HEK293T (cell line): ENCODE measurements around the gene NINL.
A peak's percentile ranks its signal among the peaks of the same experiment; 100 is the strongest.

ENCODE experiments used
- CTCF ChIA-PET: fragments of 350-600 bp; formaldehyde crosslinking; extraction: SDS; loops from one replicate; lab custom pipeline; 2021; ENCODE audit warnings: antibody characterized with exemption, inconsistent platforms; lab: Yijun Ruan, JAX
- POLR2A ChIA-PET: fragments of 350-600 bp; formaldehyde crosslinking; extraction: SDS; loops from one replicate; lab custom pipeline; 2020; ENCODE audit warnings: antibody characterized with exemption, inconsistent platforms; lab: Yijun Ruan, JAX
- DNase-seq: peaks from one replicate; pipeline ENCODE4 v3.0.0; 2012; ENCODE audit warnings: mixed read lengths; ENCODE audit errors: extremely low spot score
- ARNT ChIP-seq: fragments of 450-650 bp; IDR thresholded peaks from 2 replicates; pipeline ENCODE4 v1.6.1; 2017; ENCODE audit warnings: mild to moderate bottlenecking
- BHLHE40 ChIP-seq: fragments of 450-650 bp; IDR thresholded peaks from 2 replicates; pipeline ENCODE4 v1.6.1; 2016; ENCODE audit warnings: mild to moderate bottlenecking, moderate library complexity, borderline replicate concordance
- CTBP1 ChIP-seq: fragments of 450-650 bp; IDR thresholded peaks from 2 replicates; pipeline ENCODE4 v1.6.1; 2016; ENCODE audit warnings: borderline replicate concordance
- ELF4 ChIP-seq: fragments of 450-650 bp; IDR thresholded peaks from 2 replicates; pipeline ENCODE4 v1.6.1; 2017; ENCODE audit warnings: antibody characterized with exemption
- FOXA1 ChIP-seq: fragments of 450-650 bp; IDR thresholded peaks from 2 replicates; pipeline ENCODE4 v1.6.1; 2016; ENCODE audit warnings: mild to moderate bottlenecking
- FOXK2 ChIP-seq: fragments of 450-650 bp; IDR thresholded peaks from 2 replicates; pipeline ENCODE4 v1.6.1; 2016; ENCODE audit warnings: mild to moderate bottlenecking
- FOXM1 ChIP-seq: fragments of 450-650 bp; IDR thresholded peaks from 2 replicates; pipeline ENCODE4 v1.6.1; 2017; ENCODE audit warnings: mild to moderate bottlenecking, borderline replicate concordance
- HDGF ChIP-seq: fragments of 450-650 bp; IDR thresholded peaks from 2 replicates; pipeline ENCODE4 v1.6.1; 2017; ENCODE audit warnings: antibody characterized with exemption, borderline replicate concordance
- L3MBTL2 ChIP-seq: fragments of 450-650 bp; conservative IDR thresholded peaks from 2 replicates; pipeline ENCODE4 v1.6.1; 2016; ENCODE audit warnings: mild to moderate bottlenecking
- LEF1 ChIP-seq: fragments of 450-650 bp; IDR thresholded peaks from 2 replicates; pipeline ENCODE4 v1.6.1; 2017; ENCODE audit warnings: mild to moderate bottlenecking, borderline replicate concordance
- NFRKB ChIP-seq: fragments of 450-650 bp; IDR thresholded peaks from 2 replicates; pipeline ENCODE4 v1.6.1; 2016; ENCODE audit warnings: mild to moderate bottlenecking, moderate library complexity
- SP1 ChIP-seq: fragments of 450-650 bp; IDR thresholded peaks from 2 replicates; pipeline ENCODE4 v1.6.1; 2017
- SUZ12 ChIP-seq: fragments of 450-650 bp; IDR thresholded peaks from 2 replicates; pipeline ENCODE4 v1.6.1; 2016; ENCODE audit warnings: mild to moderate bottlenecking
- TARDBP ChIP-seq: fragments of 450-650 bp; IDR thresholded peaks from 2 replicates; pipeline ENCODE4 v1.6.1; 2016
- ZNF384 ChIP-seq: fragments of 450-650 bp; IDR thresholded peaks from 2 replicates; pipeline ENCODE4 v1.6.1; 2016
- TF ChIP-seq, protein P1 (sequence below): fragments of 450-650 bp; IDR thresholded peaks from 2 replicates; pipeline ENCODE4 v1.6.1; 2016

The NINL gene

GRCh38 chr20:25623736-25624499 is 38.6 kb upstream of the NINL start, which contains the start of gene NANP:
NANP (minus strand) TSS chr20:25624014; CDS start chr20:25623948, 66 bp downstream.
- TF ChIP-seq ELF4 = peak; percentile 68; the same call in 1 of the 2 replicates
- TF ChIP-seq FOXK2 = no peak
- peak; percentile 95 for TF ChIP-seq L3MBTL2
- peak; percentile 12; the same call in 1 of the 2 replicates for TF ChIP-seq LEF1
- TF ChIP-seq NFRKB = peak; percentile 45; the same call in 1 of the 2 replicates
- ChIA-PET POLR2A (interaction anchor here (1.5 kb wide), 1 partner anchor 39 kb away, joined by 6 read pairs; no protein-coding TSS in a partner anchor), CTCF (no interaction called here)
- peak; percentile 97 for DNase-seq

GRCh38 chr20:25623225-25623735 is 37.9 kb upstream of the NINL start:
- TF ChIP-seq ARNT = no peak
- TF ChIP-seq L3MBTL2 = peak; percentile 60; the same call in 1 of the 2 replicates
- POLR2A ChIA-PET = interaction anchor here (0.6 to 1.5 kb wide), 3 partner anchors 9 to 39 kb away, joined by 3 to 6 read pairs (median 3); no protein-coding TSS in a partner anchor
- CTCF ChIA-PET = no interaction called here
- DNase-seq = peak; percentile 37

DNA sequence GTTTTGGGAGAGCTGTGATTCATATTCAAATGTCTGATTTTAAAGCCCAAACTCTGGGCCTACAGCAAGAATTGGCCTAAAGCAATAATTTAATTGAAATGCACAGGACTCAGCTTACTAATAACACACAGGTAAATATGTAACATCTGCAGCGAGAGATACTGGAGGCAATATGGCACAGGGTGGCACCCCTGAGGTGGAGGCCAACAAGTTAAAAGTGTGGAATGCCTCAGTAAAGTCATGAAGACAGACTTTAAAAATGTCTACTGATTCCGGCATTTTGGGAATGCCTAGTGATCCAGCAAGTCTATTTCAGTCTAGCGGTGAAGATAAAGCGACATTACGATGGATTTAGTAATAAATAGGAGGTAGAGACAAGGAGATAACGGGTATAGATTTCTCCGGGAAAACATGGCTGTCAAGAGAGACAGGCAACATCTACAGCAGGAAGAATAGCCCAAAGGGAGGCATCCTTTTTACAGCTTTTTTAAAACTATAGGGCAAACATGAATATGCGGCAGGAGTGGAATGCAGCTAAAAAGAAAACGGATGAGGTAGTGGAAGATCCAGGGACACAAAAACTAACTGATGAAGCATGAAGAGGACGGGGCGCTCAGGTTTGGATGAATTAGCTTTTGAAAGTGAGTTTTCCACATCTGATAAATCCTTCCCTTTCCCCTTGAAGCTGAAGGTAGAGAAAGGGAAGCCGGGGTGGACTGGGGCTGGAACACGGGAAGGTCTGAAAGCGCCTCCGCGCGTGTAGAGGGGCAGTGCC is 37.3 kb upstream of the NINL start:
- DNase-seq = no peak
- POLR2A ChIA-PET = interaction anchor here (0.6 to 1.5 kb wide), 3 partner anchors 8 to 38 kb away, joined by 3 to 6 read pairs (median 3); no protein-coding TSS in a partner anchor
- CTCF ChIA-PET = no interaction called here
- TF ChIP-seq FOXM1 = no peak
- no peak; the same call in 1 of the 2 replicates for TF ChIP-seq L3MBTL2
- TF ChIP-seq FOXK2 = no peak
- TF ChIP-seq NFRKB = no peak
- TF ChIP-seq FOXA1 = no peak
- no peak for TF ChIP-seq SP1
- TF ChIP-seq ARNT = no peak
- no peak for TF ChIP-seq CTBP1
- TF ChIP-seq BHLHE40 = no peak

DNA sequence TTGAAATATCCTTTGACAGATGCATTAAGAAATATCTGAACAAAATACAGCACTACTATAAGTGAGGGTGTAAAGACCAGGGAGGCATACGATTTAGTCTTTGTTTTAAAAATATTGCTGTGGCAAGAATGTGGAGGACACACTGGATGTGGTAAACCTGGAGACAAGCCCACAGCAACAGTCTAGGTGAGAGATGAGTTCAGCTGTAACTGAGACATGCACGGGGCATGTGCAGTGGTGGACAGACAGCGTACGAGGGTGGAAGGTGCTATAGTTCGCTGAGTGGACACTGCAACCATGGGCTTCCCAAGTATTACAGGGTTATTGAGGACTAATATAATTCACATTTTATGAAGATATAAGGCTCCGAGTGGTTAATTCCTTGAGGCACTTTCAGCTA is 36.7 kb upstream of the NINL start:
- POLR2A ChIA-PET = no interaction called here
- no peak for TF ChIP-seq L3MBTL2
- no peak for TF ChIP-seq ZNF384
- no peak for TF ChIP-seq NFRKB
- TF ChIP-seq SP1 = no peak
- TF ChIP-seq LEF1 = no peak
- TF ChIP-seq SUZ12 = no peak
- no peak for TF ChIP-seq HDGF
- no peak for TF ChIP-seq CTBP1
- no peak for TF ChIP-seq ELF4
- no peak for TF ChIP-seq BHLHE40
- no peak for TF ChIP-seq TARDBP
- no peak for TF ChIP-seq FOXM1
- no peak for TF ChIP-seq ARNT
- no peak for TF ChIP-seq FOXA1
- TF ChIP-seq, protein P1, sequence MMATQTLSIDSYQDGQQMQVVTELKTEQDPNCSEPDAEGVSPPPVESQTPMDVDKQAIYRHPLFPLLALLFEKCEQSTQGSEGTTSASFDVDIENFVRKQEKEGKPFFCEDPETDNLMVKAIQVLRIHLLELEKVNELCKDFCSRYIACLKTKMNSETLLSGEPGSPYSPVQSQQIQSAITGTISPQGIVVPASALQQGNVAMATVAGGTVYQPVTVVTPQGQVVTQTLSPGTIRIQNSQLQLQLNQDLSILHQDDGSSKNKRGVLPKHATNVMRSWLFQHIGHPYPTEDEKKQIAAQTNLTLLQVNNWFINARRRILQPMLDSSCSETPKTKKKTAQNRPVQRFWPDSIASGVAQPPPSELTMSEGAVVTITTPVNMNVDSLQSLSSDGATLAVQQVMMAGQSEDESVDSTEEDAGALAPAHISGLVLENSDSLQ = no peak
- DNase-seq = no peak
- CTCF ChIA-PET = no interaction called here

GRCh38 chr20:25619514-25619913 is 34.2 kb upstream of the NINL start:
- CTCF ChIA-PET = no interaction called here
- DNase-seq = no peak
- TF ChIP-seq LEF1 (no peak), SUZ12 (no peak), ZNF384 (no peak), TARDBP (no peak)
- TF ChIP-seq, protein P1 = peak; percentile 52
- POLR2A ChIA-PET = no interaction called here

- ChIA-PET CTCF (no interaction called here), POLR2A (no interaction called here)
- no peak for DNase-seq
- TF ChIP-seq SP1 (no peak), L3MBTL2 (no peak), SUZ12 (no peak), HDGF (no peak), FOXK2 (no peak), ZNF384 (no peak), FOXM1 (no peak), NFRKB (no peak), BHLHE40 (no peak), ARNT (no peak), FOXA1 (no peak), TARDBP (no peak)
- TF ChIP-seq, protein P1 = no peak
These were observed 23.4 kb upstream of the NINL start for GRCh38 chr20:25608774-25609173.
